A549 (cell line): ENCODE measurements around the gene HSD3B2. TPM values are rescaled to one million over a fixed set of nuclear protein-coding genes. Genes with fewer than 3 reads are reported as not detected.
A peak's percentile ranks its signal among the peaks of the same experiment; 100 is the strongest.

Source experiments
- ATAC-seq, 2 experiments: fragments of 200-7000 bp in 1 of 2; fragments of >200 bp in 1 of 2; cut with Nextera tagmentation in 1 of 2; cut with Tn5 transposase in 1 of 2; 3 replicates each; pipeline versions ENCODE4 v1.8.0 to v1.9.1; 2018 to 2020; ENCODE audit warnings: mild to moderate bottlenecking in 1 of 2, moderate library complexity in 1 of 2
- CTCF ChIA-PET: fragments of 300-600 bp; sonication (Branson Sonifier 250); formaldehyde crosslinking; extraction: SDS; loops from one replicate; lab custom pipeline; 2021; ENCODE audit warnings: antibody characterized with exemption, inconsistent platforms; lab: Yijun Ruan, JAX
- POLR2A ChIA-PET: fragments of 350-600 bp; formaldehyde crosslinking; extraction: SDS; loops from one replicate; lab custom pipeline; 2021; ENCODE audit warnings: antibody characterized with exemption, inconsistent platforms; lab: Yijun Ruan, JAX
- DNase-seq, 2 experiments: peaks; one replicate each; pipeline versions ENCODE4 v3.0.0 to v3.0.0-alpha.2; 2011 to 2016; ENCODE audit warnings: low read depth in 1 of 2, low spot score in 1 of 2
- FAIRE-seq: peaks from 2 replicates; lab custom pipeline; 2011; peaks lifted over from hg19 to GRCh38; lab: Jason Lieb, UNC
- H3K27ac ChIP-seq, 2 experiments: fragments of >200 bp; sonication (Bioruptor Twin); formaldehyde crosslinking; 3 replicates each; pipeline ENCODE4 v1.5.1; 2016 to 2017
- H3K4me1 ChIP-seq: fragments of >200 bp; sonication (Bioruptor Twin); formaldehyde crosslinking; 3 replicates; pipeline ENCODE4 v1.6.1; 2016
- H3K4me2 ChIP-seq: fragments of >200 bp; sonication (Bioruptor Twin); formaldehyde crosslinking; 3 replicates; pipeline ENCODE4 v1.6.1; 2016
- H3K4me3 ChIP-seq: fragments of >200 bp; sonication (Bioruptor Twin); formaldehyde crosslinking; 3 replicates; pipeline ENCODE4 v1.5.1; 2016
- H3K9me3 ChIP-seq: fragments of >200 bp; sonication (Bioruptor Twin); formaldehyde crosslinking; 3 replicates; pipeline ENCODE4 v1.6.1; 2016
- ATOH8 ChIP-seq: fragments of 250-450 bp; sonication (Bioruptor Pico); IDR thresholded peaks from 2 replicates; pipeline ENCODE4 v1.5.0; 2020; ENCODE audit warnings: low read depth, mild to moderate bottlenecking, moderate library complexity
- BCL3 ChIP-seq: fragments of >200 bp; sonication (Bioruptor Twin); formaldehyde crosslinking; IDR thresholded peaks from 3 replicates; pipeline ENCODE4 v1.6.1; 2016
- CBX2 ChIP-seq: fragments of 200-600 bp; sonication (generic); IDR thresholded peaks from 2 replicates; pipeline ENCODE4 v1.6.1; 2016; ENCODE audit warnings: low read depth, mild to moderate bottlenecking, borderline replicate concordance
- CBX8 ChIP-seq: fragments of 200-600 bp; sonication (generic); IDR thresholded peaks from 2 replicates; pipeline ENCODE4 v1.6.1; 2016
- CHD2 ChIP-seq: fragments of 150-350 bp; IDR thresholded peaks from 2 replicates; pipeline ENCODE4 v1.6.1; 2014; ENCODE audit warnings: low read length; ENCODE audit not compliant: partially characterized antibody
- E2F6 ChIP-seq: IDR thresholded peaks from 2 replicates; pipeline ENCODE4 v1.6.1; 2012; ENCODE audit warnings: low read depth, borderline replicate concordance
- EHF ChIP-seq: fragments of 250-450 bp; sonication (Bioruptor Pico); IDR thresholded peaks from 2 replicates; pipeline ENCODE4 v1.5.0; 2020; ENCODE audit warnings: mild to moderate bottlenecking
- EHMT2 ChIP-seq: fragments of 200-600 bp; sonication (generic); IDR thresholded peaks from 2 replicates; pipeline ENCODE4 v1.6.1; 2016; ENCODE audit warnings: antibody characterized with exemption, low read depth, mild to moderate bottlenecking, moderate library complexity
- ELK1 ChIP-seq: fragments of 150-350 bp; IDR thresholded peaks from 2 replicates; pipeline ENCODE4 v1.6.1; 2014; ENCODE audit warnings: low read depth, mild to moderate bottlenecking, low read length
- EP300 ChIP-seq, 2 experiments: fragments of >200 bp; sonication (Bioruptor Twin); formaldehyde crosslinking; IDR thresholded peaks; 2 replicates in 1 of 2; 3 replicates in 1 of 2; pipeline ENCODE4 v1.6.1; 2016 to 2017
- FOSB ChIP-seq: fragments of 250-450 bp; sonication (Bioruptor Pico); IDR thresholded peaks from 2 replicates; pipeline ENCODE4 v1.5.0; 2020; ENCODE audit warnings: mild to moderate bottlenecking, moderate library complexity
- FOXS1 ChIP-seq: fragments of 250-450 bp; sonication (Bioruptor Pico); IDR thresholded peaks from 2 replicates; pipeline ENCODE4 v1.5.0; 2020; ENCODE audit warnings: mild to moderate bottlenecking, moderate library complexity
- GATA3 ChIP-seq: IDR thresholded peaks from 2 replicates; pipeline ENCODE4 v1.6.1; 2012; ENCODE audit warnings: borderline replicate concordance
- HOXA7 ChIP-seq: fragments of 250-450 bp; sonication (Bioruptor Pico); IDR thresholded peaks from 2 replicates; pipeline ENCODE4 v1.5.0; 2020; ENCODE audit warnings: mild to moderate bottlenecking, moderate library complexity
- JUN ChIP-seq, 2 experiments: fragments of >200 bp; sonication (Bioruptor Twin); formaldehyde crosslinking; IDR thresholded peaks; 2 replicates in 1 of 2; 3 replicates in 1 of 2; pipeline ENCODE4 v1.6.1; 2016 to 2017
- JUNB ChIP-seq: fragments of >200 bp; sonication (Bioruptor Twin); formaldehyde crosslinking; IDR thresholded peaks from 2 replicates; pipeline ENCODE4 v1.6.1; 2016
- KDM1A ChIP-seq: fragments of 200-600 bp; sonication (generic); IDR thresholded peaks from 2 replicates; pipeline ENCODE4 v1.6.1; 2016; ENCODE audit warnings: low read depth, mild to moderate bottlenecking
- MAZ ChIP-seq: fragments of 150-350 bp; IDR thresholded peaks from 2 replicates; pipeline ENCODE4 v1.6.1; 2014; ENCODE audit warnings: antibody characterized with exemption, low read depth, low read length, borderline replicate concordance
- NPAS2 ChIP-seq: fragments of 250-450 bp; sonication (Bioruptor Pico); IDR thresholded peaks from 2 replicates; pipeline ENCODE4 v1.8.0; 2022; ENCODE audit warnings: mild to moderate bottlenecking, moderate library complexity, borderline replicate concordance
- PBX3 ChIP-seq: IDR thresholded peaks from 2 replicates; pipeline ENCODE4 v1.6.1; 2012
- PHF8 ChIP-seq: fragments of 200-600 bp; sonication (generic); IDR thresholded peaks from 2 replicates; pipeline ENCODE4 v1.6.1; 2016; ENCODE audit warnings: low read depth, mild to moderate bottlenecking, antibody characterized with exemption, moderate library complexity, borderline replicate concordance
- POLR2AphosphoS2 ChIP-seq: conservative IDR thresholded peaks from 2 replicates; pipeline ENCODE4 v1.6.1; 2012; ENCODE audit warnings: low read length, improper control_type of control experiment, inconsistent platforms
- RAD21 ChIP-seq, 2 experiments: fragments of >200 bp in 1 of 2; sonication (Bioruptor Twin) in 1 of 2; formaldehyde crosslinking in 1 of 2; IDR thresholded peaks in 1 of 2; conservative IDR thresholded peaks in 1 of 2; 2 replicates in 1 of 2; 3 replicates in 1 of 2; pipeline ENCODE4 v1.6.1; 2012 to 2018; ENCODE audit warnings: inconsistent platforms in 1 of 2
- RARB ChIP-seq: fragments of 250-450 bp; sonication (Bioruptor Pico); IDR thresholded peaks from 2 replicates; pipeline ENCODE4 v1.8.0; 2021; ENCODE audit warnings: mild to moderate bottlenecking, moderate library complexity
- RCOR1 ChIP-seq: fragments of 150-350 bp; IDR thresholded peaks from 2 replicates; pipeline ENCODE4 v1.6.1; 2014; ENCODE audit warnings: antibody characterized with exemption, low read length, low read depth
- REST ChIP-seq: fragments of 200-600 bp; sonication (generic); IDR thresholded peaks from 2 replicates; pipeline ENCODE4 v1.6.1; 2016; ENCODE audit warnings: antibody characterized with exemption, mild to moderate bottlenecking, moderate library complexity
- SREBF2 ChIP-seq: fragments of 450-650 bp; IDR thresholded peaks from 2 replicates; pipeline ENCODE4 v1.6.1; 2014; ENCODE audit warnings: mild to moderate bottlenecking, moderate library complexity
- ZC3H11A ChIP-seq: fragments of 450-650 bp; IDR thresholded peaks from 2 replicates; pipeline ENCODE4 v1.6.1; 2014; ENCODE audit warnings: antibody characterized with exemption, mild to moderate bottlenecking
- ZFP36 ChIP-seq: fragments of 450-650 bp; IDR thresholded peaks from 2 replicates; pipeline ENCODE4 v1.6.1; 2014; ENCODE audit warnings: borderline replicate concordance; ENCODE audit not compliant: partially characterized antibody
- WGBS: methylation state at CpG from one replicate; pipeline ENCODE4 v1.1.6; 2017; ENCODE audit errors: missing lambda C conversion rate; 5-methylcytosine and 5-hydroxymethylcytosine counted together
- polyA plus RNA-seq, 4 experiments: library from polyadenylated mRNA; depleted of rRNA in 3 of 4; stranded (reverse); fragments of >200 nt; fragmentation: RNase III in 1 of 4; extraction: RNeasy Plus Mini Kit Qiagen cat#74134 plus additional on column Dnase treatment in 1 of 4; gene quantifications; 2 replicates in 3 of 4; 3 replicates in 1 of 4; pipeline ENCODE4 v1.2.3, GENCODE V29; 2011 to 2017

The HSD3B2 gene
- polyA plus RNA-seq, 2 of the 4 experiments (the other 2 are of a cell fraction), result not detected

GRCh38 chr1:119375366-119375765 is 39.6 kb upstream of the HSD3B2 start:
- DNase-seq (no peak), FAIRE-seq (no peak), ATAC-seq (no peak)
- Histone ChIP-seq H3K4me2 (no peak overlapping the region; the same call in 1 of the 3 replicates), H3K4me3 (no peak overlapping the region), H3K27ac (peak overlapping the region; percentile 38 to 62; a peak in 4 of 6 replicates), H3K4me1 (peaks cover 23% of the 10 kb centered on the region), H3K9me3 (no peaks in the 10 kb centered on the region)
- 11% methylated on average over 1 of the region's 1 CpG for WGBS
- TF ChIP-seq JUNB, result no peak
- no peak for TF ChIP-seq CBX2
- TF ChIP-seq BCL3, result no peak
- TF ChIP-seq HOXA7 (CRISPR knock-in tag), result no peak
- no peak for TF ChIP-seq MAZ
- no peak for TF ChIP-seq ATOH8 (CRISPR knock-in tag)
- no peak for TF ChIP-seq RCOR1
- no peak for TF ChIP-seq REST
- TF ChIP-seq FOXS1 (CRISPR knock-in tag), result no peak
- no peak for TF ChIP-seq POLR2AphosphoS2
- no peak for TF ChIP-seq RARB (CRISPR knock-in tag)
- TF ChIP-seq CHD2, result no peak
- TF ChIP-seq ELK1, result no peak
- TF ChIP-seq CBX8, result no peak
- no peak for TF ChIP-seq ZFP36
- TF ChIP-seq ZC3H11A, result no peak
- no peak for TF ChIP-seq JUN (IDR thresholded peaks at IDR 0.05)
- TF ChIP-seq KDM1A, result no peak
- no peak for TF ChIP-seq E2F6
- ChIA-PET CTCF (interaction anchor here (1.0 to 1.2 kb wide), 2 partner anchors 100 to 236 kb away, joined by 4 read pairs; no protein-coding TSS in a partner anchor), POLR2A (no interaction called here)

GRCh38 chr1:119376594-119376993 is 38.4 kb upstream of the HSD3B2 start:
- Histone ChIP-seq H3K9me3 (no peaks in the 10 kb centered on the region), H3K4me1 (peaks cover 23% of the 10 kb centered on the region), H3K4me3 (no peak overlapping the region), H3K27ac (no peak overlapping the region), H3K4me2 (no peak overlapping the region)
- DNase-seq, result no peak
- no peak for ATAC-seq
- POLR2A ChIA-PET, result no interaction called here
- CTCF ChIA-PET, result no interaction called here
- 33% methylated on average over 1 of the region's 1 CpG for WGBS
- FAIRE-seq, result no peak
- TF ChIP-seq EHF (CRISPR knock-in tag), result no peak
- no peak for TF ChIP-seq GATA3
- TF ChIP-seq EHMT2, result no peak
- no peak for TF ChIP-seq POLR2AphosphoS2
- TF ChIP-seq FOSB (CRISPR knock-in tag), result no peak
- no peak for TF ChIP-seq BCL3
- TF ChIP-seq PBX3, result no peak
- TF ChIP-seq CBX8, result no peak
- TF ChIP-seq NPAS2 (CRISPR knock-in tag), result no peak
- no peak for TF ChIP-seq EP300 (IDR thresholded peaks at IDR 0.05)
- no peak for TF ChIP-seq RAD21 (conservative IDR thresholded peaks at IDR 0.05 in 1 of 2, IDR thresholded peaks at IDR 0.05 in 1 of 2)
- no peak for TF ChIP-seq PHF8
- no peak for TF ChIP-seq SREBF2
